Measurements from ENCODE around the gene HNRNPR. TPM values are rescaled to one million over a fixed set of nuclear protein-coding genes. Genes with fewer than 3 reads are reported as not detected.

The HNRNPR gene
- polyA plus RNA-seq, 1 donor (not counting 4 experiments of a cell fraction or from before 2014, with no cell fraction given) = 169 TPM

- dilution Hi-C loops (cut with MboI; ENCODE audit: extremely low pct_ligation_motif_present, low sequenced_read_pairs) = no loop called here
- Histone ChIP-seq H3K27ac (ENCODE audit: control insufficient read depth, insufficient read depth, low read length) (no peak overlapping the region), H3K4me3 (ENCODE audit: control insufficient read depth in 2 of 3, extremely low read depth in 1 of 3, insufficient read depth in 2 of 3, low read depth in 1 of 3, low read length in 3 of 3) (no peak overlapping the region), H2AFZ (ENCODE audit: control insufficient read depth, low read length) (no peak overlapping the region), H3K36me3 (ENCODE audit: control insufficient read depth in 2 of 2, extremely low read depth in 1 of 2, insufficient read depth in 2 of 2, low read length in 2 of 2) (peaks cover 0 to 13% of the 10 kb centered on the region in 2 experiments), H3K9ac (ENCODE audit: control insufficient read depth, extremely low read depth, insufficient read depth, low read length) (no peak overlapping the region), H3K9me3 (ENCODE audit: control insufficient read depth, low read depth, low read length) (no peaks in the 10 kb centered on the region), H3K4me2 (ENCODE audit: control insufficient read depth, extremely low read depth, insufficient read depth, low read depth, low read length) (no peak overlapping the region), H3K4me1 (ENCODE audit: control insufficient read depth, extremely low read depth, insufficient read depth, low read length) (peaks cover 6% of the 10 kb centered on the region), H3K9me1 (ENCODE audit: control insufficient read depth, extremely low read depth, insufficient read depth, low read length) (no peaks in the 10 kb centered on the region), H3K79me2 (ENCODE audit: control insufficient read depth, insufficient read depth, low read length) (no peaks in the 10 kb centered on the region), H4K20me1 (ENCODE audit: control insufficient read depth, extremely low read depth, insufficient read depth, low read length) (no peaks in the 10 kb centered on the region), H3K27me3 (ENCODE audit: control insufficient read depth, extremely low read depth, insufficient read depth, low read length) (no peaks in the 10 kb centered on the region)
- no peak for DNase-seq (ENCODE audit: low read depth, low spot score)
- no peak for FAIRE-seq
- TF ChIP-seq EZH2 (IDR thresholded peaks at IDR 0.05; ENCODE audit: low read length) = no peak
- no peak for TF ChIP-seq CTCF (optimal IDR thresholded peaks at IDR 0.05 in 1 of 3, IDR thresholded peaks at IDR 0.05 in 1 of 3, conservative IDR thresholded peaks at IDR 0.05 in 1 of 3; ENCODE audit: extremely low read depth in 1 of 3, insufficient read depth in 2 of 3, low read length in 3 of 3)
Measured at GRCh38 chr1:23276531-23276930, 67.6 kb downstream of the HNRNPR start.

GRCh38 chr1:23274134-23274505 is 70.0 kb downstream of the HNRNPR start:
- H3K27ac ChIP-seq (ENCODE audit: control insufficient read depth, insufficient read depth, low read length) = no peak overlapping the region

More at GRCh38 chr1:23274134-23274505, 70.0 kb downstream of the HNRNPR start:
- Histone ChIP-seq H3K79me2 (ENCODE audit: control insufficient read depth, insufficient read depth, low read length) (no peaks in the 10 kb centered on the region), H3K36me3 (ENCODE audit: control insufficient read depth in 2 of 2, extremely low read depth in 1 of 2, insufficient read depth in 2 of 2, low read length in 2 of 2) (no peaks in the 10 kb centered on the region), H3K4me1 (ENCODE audit: control insufficient read depth, extremely low read depth, insufficient read depth, low read length) (peaks cover 6% of the 10 kb centered on the region), H4K20me1 (ENCODE audit: control insufficient read depth, extremely low read depth, insufficient read depth, low read length) (no peaks in the 10 kb centered on the region), H3K4me2 (ENCODE audit: control insufficient read depth, extremely low read depth, insufficient read depth, low read depth, low read length) (no peak overlapping the region), H3K9me1 (ENCODE audit: control insufficient read depth, extremely low read depth, insufficient read depth, low read length) (no peaks in the 10 kb centered on the region), H3K9ac (ENCODE audit: control insufficient read depth, extremely low read depth, insufficient read depth, low read length) (no peak overlapping the region), H2AFZ (ENCODE audit: control insufficient read depth, low read length) (no peak overlapping the region), H3K27me3 (ENCODE audit: control insufficient read depth, extremely low read depth, insufficient read depth, low read length) (no peaks in the 10 kb centered on the region), H3K9me3 (ENCODE audit: control insufficient read depth, low read depth, low read length) (no peaks in the 10 kb centered on the region), H3K4me3 (ENCODE audit: control insufficient read depth in 2 of 3, extremely low read depth in 1 of 3, insufficient read depth in 2 of 3, low read depth in 1 of 3, low read length in 3 of 3) (no peak overlapping the region)
- dilution Hi-C loops (cut with MboI; ENCODE audit: extremely low pct_ligation_motif_present, low sequenced_read_pairs) = no loop called here
- TF ChIP-seq EZH2 (IDR thresholded peaks at IDR 0.05; ENCODE audit: low read length) (no peak), CTCF (optimal IDR thresholded peaks at IDR 0.05 in 1 of 3, IDR thresholded peaks at IDR 0.05 in 1 of 3, conservative IDR thresholded peaks at IDR 0.05 in 1 of 3; ENCODE audit: extremely low read depth in 1 of 3, insufficient read depth in 2 of 3, low read length in 3 of 3) (no peak)
- no peak for FAIRE-seq
- DNase-seq (ENCODE audit: low read depth, low spot score) = no peak
